Gastrocnemius medialis (tissue), 4 donors: ENCODE results near the gene IRF7. TPM values are rescaled to one million over a fixed set of nuclear protein-coding genes. Genes with fewer than 3 reads are reported as not detected.

Experiments used
- ATAC-seq, 2 donors: fragments of 150-250 bp; one replicate each; pipeline ENCODE4 v1.9.1; 2016
- DNase-seq, 2 donors: peaks; one replicate each; pipeline ENCODE4 v3.0.0-alpha.2; 2019
- H3K27ac ChIP-seq, 4 donors: fragments of 200-600 bp; sonication (generic); 1 replicate in 1 of 4; 2 replicates in 3 of 4; pipeline ENCODE4 v1.5.1; 2016 to 2018; ENCODE audit warnings: mild to moderate bottlenecking in 2 of 4, moderate library complexity in 1 of 4
- H3K27me3 ChIP-seq, 3 donors: fragments of 200-600 bp; sonication (generic) in 2 of 3; 1 replicate in 1 of 3; 2 replicates in 2 of 3; pipeline versions ENCODE4 v1.5.1 to v1.6.0; 2016 to 2019; ENCODE audit warnings: mild to moderate bottlenecking in 1 of 3, moderate library complexity in 1 of 3
- H3K36me3 ChIP-seq, 2 donors: fragments of 200-600 bp; sonication (generic) in 1 of 2; one replicate each; pipeline ENCODE4 v1.5.1; 2017 to 2018
- H3K4me1 ChIP-seq, 2 donors: fragments of 200-600 bp; sonication (generic) in 1 of 2; one replicate each; pipeline ENCODE4 v1.5.1; 2016 to 2017; ENCODE audit warnings: mild to moderate bottlenecking in 2 of 2
- H3K4me3 ChIP-seq, 4 donors: fragments of 200-600 bp; sonication (generic) in 3 of 4; 1 replicate in 1 of 4; 2 replicates in 3 of 4; pipeline ENCODE4 v1.5.1; 2016 to 2019; ENCODE audit warnings: mild to moderate bottlenecking in 2 of 4
- H3K9me3 ChIP-seq, 3 donors: fragments of 200-600 bp; sonication (generic) in 2 of 3; 1 replicate in 1 of 3; 2 replicates in 2 of 3; pipeline ENCODE4 v1.5.1; 2016 to 2019
- POLR2A ChIP-seq, 2 donors: fragments of 450-650 bp; IDR thresholded peaks; one replicate each; pipeline ENCODE4 v1.6.1; 2017; ENCODE audit warnings: antibody characterized with exemption in 2 of 2, mild to moderate bottlenecking in 2 of 2, moderate library complexity in 2 of 2
- in situ Hi-C, 4 donors: fragments of 200-750 bp; cut with MboI; loops; one replicate each; pipeline versions ENCODE4 v1.15.0 to v1.8.0; 2017; ENCODE audit warnings: low sequenced_read_pairs in 4 of 4
- intact Hi-C: fragments of 100-400 bp; cut with DNase I; formaldehyde crosslinking; loops from one replicate; pipeline ENCODE4 v1.15.1; 2023; ENCODE audit warnings: low total_unique reads
- total RNA-seq, 4 donors: library from RNA; depleted of rRNA; stranded (reverse); fragments of >200 nt; gene quantifications; one replicate each; pipeline versions ENCODE4 v1.1.0 to v1.2.3, GENCODE V29; 2016
- TF ChIP-seq, protein P1 (sequence below), 5 experiments: fragments of 450-650 bp in 3 of 5; fragments of 200-600 bp in 2 of 5; sonication (generic) in 2 of 5; IDR thresholded peaks in 4 of 5; conservative IDR thresholded peaks in 1 of 5; 1 replicate in 4 of 5; 2 replicates in 1 of 5; pipeline ENCODE4 v1.5.1; 2016 to 2019; ENCODE audit warnings: antibody characterized with exemption in 5 of 5, mild to moderate bottlenecking in 3 of 5, moderate library complexity in 3 of 5

The IRF7 gene
- total RNA-seq, 4 donors from 2014 or later, result 15.5 to 37.1 (median 26.3) TPM

DNA sequence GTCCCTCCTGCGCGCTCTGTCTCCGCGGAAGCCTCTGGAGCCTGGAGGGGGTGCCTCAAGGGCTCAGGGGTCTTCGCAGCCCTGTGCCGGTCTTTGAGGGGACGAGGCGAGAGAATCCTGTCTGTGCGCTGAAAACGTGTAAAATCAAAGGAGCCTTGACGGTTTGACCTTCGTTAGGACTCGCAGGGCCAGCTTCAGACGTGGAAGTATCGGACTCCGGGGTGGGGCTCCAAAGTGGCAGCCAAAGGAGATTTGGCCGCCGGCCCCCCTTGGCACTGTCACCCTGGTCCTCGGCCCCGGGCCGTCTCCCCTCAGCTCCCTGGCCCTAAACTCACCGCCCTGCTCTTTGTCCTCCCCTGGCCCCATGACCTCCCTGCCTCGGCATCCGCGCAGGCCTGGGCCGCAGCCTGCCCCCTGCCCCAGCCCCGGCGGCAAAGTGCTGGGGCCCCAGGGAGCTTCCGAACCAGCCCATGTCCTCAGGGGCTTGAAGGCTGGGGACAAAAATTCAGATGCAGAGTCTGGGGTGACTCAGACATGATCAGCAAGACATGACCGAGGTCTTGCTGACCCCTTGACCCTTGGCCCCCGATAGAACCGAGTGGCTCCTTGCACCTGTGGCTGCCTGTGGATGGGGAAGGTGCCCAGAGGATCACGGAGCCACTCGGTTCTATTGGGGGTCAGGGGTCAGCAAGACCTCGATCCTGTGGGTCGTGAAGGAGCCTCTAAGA is 46.4 kb downstream of the IRF7 start:
- Histone ChIP-seq H3K4me1 (peaks cover 8 to 25% of the 10 kb centered on the region in 2 donors), H3K27me3 (no peaks in the 10 kb centered on the region), H3K36me3 (no peaks in the 10 kb centered on the region), H3K9me3 (no peaks in the 10 kb centered on the region), H3K4me3 (peak overlapping the region; percentile 62 to 83 (median 74)), H3K27ac (peak overlapping the region; percentile 85 to 96 (median 91))
- ATAC-seq, result peak; percentile 2 to 35
- DNase-seq, result peak in 1 of 2 donors; percentile 51
- in situ Hi-C loops, result loop anchor here (25.0 kb wide), 2 partner anchors 143 to 168 kb away; partner anchors contain the start of genes EPS8L2 (in 3 of the 4) and TALDO1 (in 1 of the 4)
- intact Hi-C loops, result loop anchor here (2.0 to 5.0 kb wide), 6 partner anchors 35 to 238 kb away; partner anchors contain the start of genes DEAF1, HRAS, IRF7 and PIDD1
- TF ChIP-seq, protein P1, sequence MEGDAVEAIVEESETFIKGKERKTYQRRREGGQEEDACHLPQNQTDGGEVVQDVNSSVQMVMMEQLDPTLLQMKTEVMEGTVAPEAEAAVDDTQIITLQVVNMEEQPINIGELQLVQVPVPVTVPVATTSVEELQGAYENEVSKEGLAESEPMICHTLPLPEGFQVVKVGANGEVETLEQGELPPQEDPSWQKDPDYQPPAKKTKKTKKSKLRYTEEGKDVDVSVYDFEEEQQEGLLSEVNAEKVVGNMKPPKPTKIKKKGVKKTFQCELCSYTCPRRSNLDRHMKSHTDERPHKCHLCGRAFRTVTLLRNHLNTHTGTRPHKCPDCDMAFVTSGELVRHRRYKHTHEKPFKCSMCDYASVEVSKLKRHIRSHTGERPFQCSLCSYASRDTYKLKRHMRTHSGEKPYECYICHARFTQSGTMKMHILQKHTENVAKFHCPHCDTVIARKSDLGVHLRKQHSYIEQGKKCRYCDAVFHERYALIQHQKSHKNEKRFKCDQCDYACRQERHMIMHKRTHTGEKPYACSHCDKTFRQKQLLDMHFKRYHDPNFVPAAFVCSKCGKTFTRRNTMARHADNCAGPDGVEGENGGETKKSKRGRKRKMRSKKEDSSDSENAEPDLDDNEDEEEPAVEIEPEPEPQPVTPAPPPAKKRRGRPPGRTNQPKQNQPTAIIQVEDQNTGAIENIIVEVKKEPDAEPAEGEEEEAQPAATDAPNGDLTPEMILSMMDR (IDR thresholded peaks at IDR 0.05 in 4 of 5, conservative IDR thresholded peaks at IDR 0.05 in 1 of 5), result no peak
- no peak for TF ChIP-seq POLR2A (IDR thresholded peaks at IDR 0.05)

DNA sequence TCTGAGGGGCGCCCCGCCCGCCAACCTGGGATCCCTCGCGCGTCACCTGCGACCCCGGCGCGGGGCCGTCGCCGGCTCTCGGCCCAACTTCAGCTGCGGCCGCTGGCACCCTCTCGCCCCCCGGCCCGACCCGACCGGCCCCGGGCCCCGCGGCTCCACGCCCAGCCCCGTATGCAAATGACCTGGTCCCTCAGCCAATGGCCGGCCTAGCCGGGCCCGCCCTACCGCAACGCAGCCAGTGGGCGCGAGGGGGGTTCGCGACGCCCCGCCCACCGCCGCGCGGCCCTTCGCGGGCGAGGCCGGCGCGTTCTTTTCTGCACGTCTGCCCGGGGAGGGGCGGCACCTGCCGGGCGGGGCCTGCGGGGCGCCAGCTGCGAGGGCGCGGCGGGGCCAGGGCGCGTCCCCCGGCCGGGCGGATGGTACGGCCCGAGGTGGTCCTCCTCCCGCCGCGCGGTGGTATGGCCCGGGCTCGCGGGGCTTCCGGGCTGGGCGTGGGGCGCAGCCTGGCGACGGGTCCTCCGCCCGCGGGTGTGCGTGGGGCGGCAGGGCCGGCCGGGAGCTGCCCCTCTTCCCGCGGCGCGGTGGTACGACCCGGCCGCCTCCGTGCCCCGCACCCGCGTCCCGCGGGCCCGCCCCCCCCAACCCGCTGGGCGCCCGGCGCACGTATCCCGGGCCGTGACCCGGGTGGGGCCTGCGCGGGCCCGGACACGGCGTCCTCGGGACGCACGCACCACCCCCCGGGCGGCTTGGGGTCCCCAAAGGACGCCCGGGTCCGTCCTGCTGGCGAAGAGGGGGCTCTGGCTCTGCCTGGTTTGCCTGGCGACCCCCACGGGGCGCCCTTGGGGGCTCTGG is 47.2 kb downstream of the IRF7 start:
- Histone ChIP-seq H3K36me3 (no peaks in the 10 kb centered on the region), H3K4me1 (peaks cover 8 to 24% of the 10 kb centered on the region in 2 donors), H3K27ac (peak overlapping the region; percentile 85 to 97 (median 91)), H3K27me3 (no peaks in the 10 kb centered on the region), H3K4me3 (peak overlapping the region; percentile 62 to 83 (median 74)), H3K9me3 (no peaks in the 10 kb centered on the region)
- ATAC-seq (peak; percentile 84 to 89), DNase-seq (peak; percentile 84 to 95)
- intact Hi-C loops (loop anchor here (1.0 to 5.0 kb wide), 7 partner anchors 8 to 239 kb away; partner anchors contain the start of genes DEAF1, HRAS, IRF7 and LMNTD2), in situ Hi-C loops (loop anchor here (25.0 kb wide), 2 partner anchors 144 to 169 kb away; partner anchors contain the start of genes EPS8L2 (in 3 of the 4) and TALDO1 (in 1 of the 4))
- TF ChIP-seq POLR2A (IDR thresholded peaks at IDR 0.05), result peak; percentile 79 to 83
- TF ChIP-seq, protein P1 (IDR thresholded peaks at IDR 0.05 in 4 of 5, conservative IDR thresholded peaks at IDR 0.05 in 1 of 5), result peak in 1 of 5 experiments; percentile 24

DNA sequence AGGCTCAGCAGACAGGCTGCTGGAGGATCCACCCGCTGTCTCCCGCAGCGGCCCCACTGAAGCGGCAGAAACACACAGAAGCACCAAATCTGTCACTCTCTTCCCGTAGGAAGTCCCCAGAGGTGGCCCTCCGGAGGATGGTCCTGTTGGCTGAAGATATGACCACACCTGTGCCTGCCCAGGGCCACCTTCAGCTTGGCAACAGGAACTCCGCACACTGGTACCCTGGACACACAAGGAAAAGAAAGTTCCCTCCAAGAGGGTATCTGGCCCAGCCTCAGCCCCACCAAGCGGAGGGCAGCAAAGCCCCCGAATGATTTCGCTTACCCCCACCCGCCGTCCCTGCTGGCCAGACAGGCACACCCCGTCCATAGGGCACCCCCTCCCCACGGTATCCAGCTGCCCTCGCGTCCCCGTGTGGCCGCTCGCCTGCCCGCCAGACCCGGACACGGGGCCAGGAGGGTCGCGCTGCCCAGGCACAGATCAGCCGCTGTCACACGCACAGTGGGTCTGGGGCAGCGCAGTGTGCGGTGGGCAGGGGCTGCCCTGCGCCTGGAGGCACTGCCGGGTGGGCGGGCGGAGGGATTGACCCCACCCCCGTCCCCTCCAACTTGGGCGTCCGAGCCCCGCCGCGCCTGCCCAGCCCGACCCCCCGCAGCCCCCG is 48.0 kb downstream of the IRF7 start:
- Histone ChIP-seq H3K27me3 (no peaks in the 10 kb centered on the region), H3K27ac (peak overlapping the region; percentile 81 to 97 (median 86)), H3K4me3 (peak overlapping the region; percentile 56 to 74 (median 60)), H3K4me1 (peaks cover 8 to 16% of the 10 kb centered on the region in 2 donors), H3K9me3 (no peaks in the 10 kb centered on the region), H3K36me3 (no peaks in the 10 kb centered on the region)
- TF ChIP-seq, protein P1 (IDR thresholded peaks at IDR 0.05 in 4 of 5, conservative IDR thresholded peaks at IDR 0.05 in 1 of 5), result no peak
- TF ChIP-seq POLR2A (IDR thresholded peaks at IDR 0.05), result no peak
- in situ Hi-C loops (loop anchor here (25.0 kb wide), 2 partner anchors 145 to 170 kb away; partner anchors contain the start of genes EPS8L2 (in 3 of the 4) and TALDO1 (in 1 of the 4)), intact Hi-C loops (loop anchor here (1.0 to 5.0 kb wide), 7 partner anchors 7 to 240 kb away; partner anchors contain the start of genes DEAF1, HRAS, IRF7 and LMNTD2)
- DNase-seq (no peak), ATAC-seq (peak; percentile 14)
